Activated CD4-positive, CD25-positive, alpha-beta regulatory T cell (primary cell): Measurements from ENCODE around the gene PTPN14.
"Not testable (repeated sequence)": the region's sequence is repeated elsewhere in the genome, so short reads cannot be mapped to it uniquely, and the experiment has no call there.

Experiments used
- DNase-seq, 4 experiments: peaks; one replicate each; lab custom pipeline; 2025; lab: John Stamatoyannopoulos, UW

The PTPN14 gene

GRCh38 chr1:214509622-214510021, 41.8 kb downstream of the PTPN14 start:
- not testable (repeated sequence) for DNase-seq

- no peak for DNase-seq
Observed at GRCh38 chr1:214506972-214507431, 44.4 kb downstream of the PTPN14 start.

- DNase-seq: no peak
Observed at GRCh38 chr1:214505134-214505533, 46.3 kb downstream of the PTPN14 start.

DNA sequence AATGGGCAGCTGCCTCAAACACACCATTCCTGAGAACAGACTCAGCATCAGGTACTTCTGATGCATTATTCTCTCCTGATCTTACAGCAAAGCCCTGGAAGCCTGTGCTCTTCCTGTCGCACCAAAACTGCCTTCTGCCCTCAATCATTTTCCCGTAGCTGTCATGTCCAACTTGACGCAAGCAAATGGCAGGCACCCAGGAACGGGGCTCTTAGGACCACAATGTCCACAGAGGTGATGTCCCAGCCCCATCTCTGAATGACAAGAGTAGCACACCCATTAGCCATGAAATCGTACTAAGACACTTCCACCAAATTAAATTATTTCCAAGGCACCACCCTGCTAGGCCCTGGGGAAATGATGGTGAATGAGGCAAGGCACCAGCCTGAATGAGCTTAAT, 47.1 kb downstream of the PTPN14 start:
- no peak for DNase-seq

DNA sequence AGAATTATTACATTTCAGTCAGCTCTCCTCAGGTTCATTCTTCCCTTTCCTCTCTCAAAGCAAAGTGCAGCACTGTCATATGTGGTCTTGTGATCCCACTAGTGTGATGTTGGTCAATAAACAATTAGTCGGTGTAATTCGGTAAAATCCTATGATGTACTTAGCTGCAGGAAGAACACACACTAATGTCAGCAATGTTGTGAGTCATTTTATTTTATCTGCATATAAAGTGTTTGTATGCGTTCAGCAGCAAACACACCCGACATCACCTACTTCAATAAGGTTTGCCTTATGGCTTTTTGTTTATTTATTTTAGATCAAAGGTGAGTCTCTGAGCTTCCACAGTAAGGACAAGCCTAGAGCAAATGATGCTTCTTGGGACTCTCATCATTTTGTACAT, 47.8 kb downstream of the PTPN14 start:
- DNase-seq: no peak

DNA sequence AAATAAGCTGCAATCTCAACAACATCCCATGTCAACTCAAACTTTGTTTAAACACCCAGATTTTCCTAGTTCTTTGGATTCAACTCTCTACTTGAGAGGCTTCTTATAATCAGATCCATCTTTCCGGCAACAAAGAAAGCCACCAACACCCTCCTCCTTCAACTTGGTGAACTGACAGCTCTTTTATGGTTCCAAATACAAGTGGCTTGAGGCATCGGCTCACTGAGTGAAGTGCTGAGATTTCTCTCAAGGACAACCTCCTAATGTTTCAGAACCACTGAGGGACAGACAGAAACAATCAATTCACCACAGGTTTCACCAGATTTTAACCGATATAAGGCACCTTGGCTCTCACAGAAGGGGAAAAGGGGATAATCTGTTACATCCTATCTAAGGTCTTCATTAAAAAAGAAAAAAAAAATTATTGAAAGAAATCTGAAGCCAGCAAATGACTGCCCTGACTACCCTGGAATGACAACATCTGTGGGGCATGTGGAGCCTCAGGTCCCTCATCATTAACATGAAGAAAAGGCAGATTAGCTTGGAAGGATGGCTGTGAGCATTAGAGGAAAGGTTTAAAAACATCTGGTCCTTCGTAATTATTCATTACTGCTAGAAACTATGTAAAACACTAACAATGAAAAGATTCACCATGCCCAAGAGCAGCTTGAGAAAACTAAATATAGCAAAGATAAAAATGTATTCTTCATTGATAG, 50.9 kb downstream of the PTPN14 start:
- DNase-seq: no peak

DNA sequence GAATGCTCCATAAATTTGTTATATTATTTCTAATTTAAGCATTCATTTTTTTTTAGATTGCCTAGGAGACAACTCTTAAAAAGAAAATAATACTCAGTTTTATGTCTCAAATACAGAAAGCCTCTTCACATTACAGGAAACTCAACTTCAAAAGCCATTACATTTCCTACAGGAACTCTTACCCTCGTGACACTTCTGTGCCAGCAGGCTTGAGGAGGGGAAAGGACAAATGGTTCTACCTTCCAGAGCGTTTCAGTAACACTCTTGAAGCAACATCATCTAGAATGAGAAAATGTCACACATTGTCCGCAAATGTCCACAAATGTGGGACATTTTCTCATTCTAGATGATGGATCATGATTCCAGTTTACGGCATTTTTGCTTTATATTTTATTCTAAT, 51.7 kb downstream of the PTPN14 start:
- no peak for DNase-seq

- no peak for DNase-seq
Observed at GRCh38 chr1:214498021-214498420, 53.4 kb downstream of the PTPN14 start.

GRCh38 chr1:214496126-214496525, 55.3 kb downstream of the PTPN14 start:
- no peak for DNase-seq

DNA sequence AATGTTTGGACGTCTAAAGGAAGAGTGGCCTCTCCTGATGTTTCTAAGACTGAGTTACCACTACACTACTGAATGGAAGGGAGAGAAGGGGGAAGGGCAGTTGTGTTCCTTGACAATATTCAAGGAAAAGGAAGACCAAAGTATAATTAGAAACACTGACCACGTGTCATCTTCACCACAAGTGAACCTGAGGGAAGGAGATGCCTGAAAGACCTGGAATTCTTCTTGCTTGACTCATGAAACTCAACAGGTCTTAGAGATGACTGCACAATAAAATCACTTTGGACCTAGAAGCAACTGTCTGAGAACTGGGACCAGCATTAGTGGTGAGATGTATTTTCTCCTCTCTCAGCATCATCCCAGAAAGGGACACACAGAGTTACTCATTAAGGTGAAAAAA, 56.7 kb downstream of the PTPN14 start:
- DNase-seq: no peak

GRCh38 chr1:214494179-214494578, 57.2 kb downstream of the PTPN14 start:
- DNase-seq: not testable (repeated sequence)

DNA sequence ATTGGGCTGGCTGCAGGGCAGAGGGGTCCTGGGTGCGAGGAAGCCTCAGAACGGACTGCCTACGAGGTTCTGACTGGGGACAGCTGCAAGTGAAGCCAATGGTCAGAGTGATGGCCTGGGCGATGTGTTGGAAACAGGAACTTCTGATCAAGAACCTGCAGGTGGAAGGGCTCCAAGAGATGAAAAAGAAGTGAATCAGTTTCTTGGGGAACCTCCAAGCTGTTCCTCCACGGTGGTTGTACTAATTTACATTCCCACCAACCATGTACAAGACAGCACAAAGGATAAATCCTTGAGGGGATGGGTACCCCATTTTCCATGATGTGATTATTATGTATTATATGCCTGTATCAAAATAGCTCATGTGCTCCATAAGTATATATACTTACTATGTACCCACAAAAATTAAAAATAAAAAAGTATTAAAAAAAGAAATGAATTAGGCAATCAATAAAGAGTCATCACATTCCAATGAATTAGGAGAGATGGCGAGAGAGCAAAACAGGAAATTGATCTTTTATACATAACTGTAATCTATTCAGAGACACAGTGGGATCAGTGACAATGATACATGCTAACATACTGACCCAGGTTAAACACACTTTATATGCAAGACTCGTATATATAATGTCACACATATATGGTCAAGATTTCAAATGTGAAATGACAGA, 58.1 kb downstream of the PTPN14 start:
- DNase-seq: no peak

- DNase-seq: no peak
Observed at GRCh38 chr1:214492401-214493075, 58.9 kb downstream of the PTPN14 start.

DNA sequence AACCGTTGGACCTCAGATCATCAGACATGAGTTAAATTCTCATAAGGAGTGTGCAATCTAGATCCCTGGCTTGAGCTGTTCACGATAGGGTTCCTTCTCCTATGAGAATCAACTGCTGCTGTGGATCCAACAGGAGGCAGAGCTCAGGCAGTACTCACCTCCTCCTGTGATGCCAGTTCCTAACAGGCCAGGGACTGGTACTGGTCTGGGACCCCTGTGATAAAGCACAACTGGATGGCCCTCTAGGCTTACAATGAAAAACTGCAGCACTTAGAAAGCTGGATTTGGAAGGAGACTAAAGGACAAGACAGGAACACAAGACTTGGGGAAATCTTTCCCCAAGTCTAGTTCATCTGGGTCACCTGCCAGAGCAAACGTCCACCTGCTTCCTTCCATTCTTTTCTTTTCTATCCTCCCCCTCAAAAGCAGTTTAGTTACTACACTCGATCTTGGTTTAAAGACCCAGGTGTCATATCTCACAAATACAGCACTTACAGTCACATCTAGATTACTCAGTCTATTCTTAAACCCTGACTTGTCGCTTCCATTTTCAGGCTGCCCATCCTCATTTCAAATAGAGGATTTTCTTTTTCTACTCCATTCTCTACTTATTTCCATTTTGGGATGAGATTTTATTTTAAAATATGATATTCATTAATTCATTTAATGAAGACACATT, 59.8 kb downstream of the PTPN14 start:
- no peak for DNase-seq

DNA sequence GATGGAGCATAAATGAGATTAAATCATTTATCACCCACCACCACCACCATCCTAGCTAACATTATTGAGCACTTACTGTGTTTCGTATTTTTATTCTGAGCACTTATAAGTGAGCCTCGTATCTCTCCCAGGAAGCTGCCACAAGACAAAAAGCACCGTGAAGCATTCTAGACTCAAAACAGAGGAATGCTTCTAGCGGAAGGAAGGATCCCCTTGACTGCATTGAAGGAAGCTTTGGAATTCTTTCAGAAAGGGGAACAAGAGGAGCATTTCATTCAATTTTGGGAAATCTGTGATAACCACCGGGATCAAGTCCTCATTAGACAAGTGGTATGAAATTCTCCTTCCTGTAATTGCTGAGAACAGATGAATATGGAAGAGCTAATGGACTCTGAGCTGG, 66.3 kb downstream of the PTPN14 start:
- no peak for DNase-seq

DNA sequence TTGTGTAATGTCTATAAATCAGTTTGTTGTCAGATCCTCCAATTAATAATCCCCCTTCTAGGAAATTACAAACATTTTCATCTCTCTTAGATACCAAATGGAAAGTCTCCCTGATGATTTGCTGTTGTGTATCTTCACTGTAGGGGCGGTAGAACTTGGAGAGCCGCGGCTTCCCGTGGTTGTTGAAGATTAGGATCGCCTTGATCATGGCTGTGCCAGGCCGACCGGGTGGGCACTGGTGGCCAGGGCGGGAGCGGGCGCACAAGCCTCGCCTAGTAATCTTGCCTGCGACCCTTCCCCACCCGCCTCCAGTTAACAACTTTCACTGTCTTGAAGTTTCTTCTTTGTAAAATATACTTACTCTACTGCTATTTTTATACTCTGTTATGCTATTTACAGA, 68.2 kb downstream of the PTPN14 start:
- not testable (repeated sequence) for DNase-seq

DNA sequence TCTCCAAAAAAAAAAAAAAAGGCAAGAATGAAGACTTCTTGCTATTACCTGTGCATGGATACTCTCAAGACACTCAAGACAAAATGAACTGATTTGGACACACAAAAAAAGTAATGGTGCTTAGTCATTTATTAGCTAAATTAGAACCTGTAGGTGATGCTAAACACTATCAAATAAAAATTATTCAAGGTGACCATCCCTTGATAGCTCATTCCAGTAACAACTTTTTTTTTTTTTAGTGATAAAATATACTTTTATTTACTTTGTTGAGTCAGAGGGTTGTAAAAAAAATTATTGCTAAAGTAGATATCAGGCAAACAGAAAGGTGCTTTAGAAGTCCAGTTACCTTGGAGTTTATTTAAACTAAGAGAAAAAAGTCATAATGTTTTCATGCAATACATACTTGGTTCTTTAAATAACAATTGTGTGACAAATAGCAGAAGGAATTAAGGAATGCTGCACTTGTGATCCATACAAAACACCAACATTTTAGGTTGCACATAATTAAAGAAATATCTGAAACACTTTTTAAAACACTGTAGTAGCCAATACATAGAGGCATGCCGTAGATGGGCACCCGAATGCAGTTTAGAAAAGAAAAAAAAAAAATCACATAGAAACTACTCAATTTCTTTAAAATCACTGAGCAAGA, 69.3 kb downstream of the PTPN14 start:
- DNase-seq: not testable (repeated sequence)

- DNase-seq: no peak
Observed at GRCh38 chr1:214476986-214477870, 74.2 kb downstream of the PTPN14 start.

GRCh38 chr1:214476229-214476985, 75.0 kb downstream of the PTPN14 start:
- no peak for DNase-seq

DNA sequence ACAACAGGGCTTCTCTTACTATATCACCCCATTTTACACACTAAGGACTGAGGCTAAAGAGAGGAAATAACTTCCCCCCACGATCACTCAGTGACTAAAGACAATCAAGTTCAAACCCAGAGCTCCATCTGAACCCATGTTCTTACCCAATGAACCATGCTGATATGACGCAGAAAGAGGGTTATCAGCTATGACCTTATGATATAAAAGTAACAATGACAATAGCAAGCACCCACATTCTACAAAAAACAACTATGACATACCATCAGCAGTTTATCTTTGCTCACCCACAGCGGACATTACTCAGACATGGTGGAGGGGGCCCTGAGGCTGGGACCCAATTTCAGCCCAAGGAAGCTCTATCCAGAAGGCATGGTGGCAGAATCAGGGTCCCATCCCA, 75.7 kb downstream of the PTPN14 start:
- DNase-seq: no peak
